H1 (cell line): Measurements from ENCODE around the gene SMC2. TPM values are rescaled to one million over a fixed set of nuclear protein-coding genes. Genes with fewer than 3 reads are reported as not detected.

Source experiments
- CTCF ChIA-PET: fragments of 300-600 bp; sonication (Branson Sonifier 250); formaldehyde crosslinking; loops from one replicate; lab custom pipeline; 2021; ENCODE audit not compliant: partially characterized antibody; lab: Charles Lee
- POLR2A ChIA-PET: fragments of 300-600 bp; sonication (Branson Sonifier 250); formaldehyde crosslinking; loops from one replicate; lab custom pipeline; 2021; ENCODE audit warnings: inconsistent platforms; ENCODE audit not compliant: partially characterized antibody; lab: Charles Lee
- DNase-seq, 2 experiments: peaks; one replicate each; pipeline versions ENCODE4 v3.0.0 to v3.0.0-alpha.2; 2010 to 2022; ENCODE audit warnings: low spot score in 2 of 2, low read depth in 1 of 2, mixed read lengths in 1 of 2
- FAIRE-seq: peaks from 2 replicates; lab custom pipeline; 2011; peaks lifted over from hg19 to GRCh38; lab: Jason Lieb, UNC
- H2AFZ ChIP-seq: 2 replicates; pipeline ENCODE4 v1.8.1; 2012; ENCODE audit warnings: low read length, inconsistent platforms
- H2AK5ac ChIP-seq: 2 replicates; pipeline ENCODE4 v1.6.1; 2013; ENCODE audit warnings: low read depth, low read length
- H2BK120ac ChIP-seq: replicated peaks from 2 replicates; pipeline ENCODE3; 2013; ENCODE audit warnings: low read depth, low read length, inconsistent platforms
- H2BK12ac ChIP-seq: 2 replicates; pipeline ENCODE4 v1.6.1; 2013; ENCODE audit warnings: low read depth, low read length
- H2BK15ac ChIP-seq: 2 replicates; pipeline ENCODE4 v1.6.1; 2013; ENCODE audit warnings: low read length
- H2BK20ac ChIP-seq: 2 replicates; pipeline ENCODE4 v1.6.1; 2013; ENCODE audit warnings: low read length
- H2BK5ac ChIP-seq: 2 replicates; pipeline ENCODE4 v1.6.1; 2013; ENCODE audit warnings: low read depth, low read length
- H3K14ac ChIP-seq: 2 replicates; pipeline ENCODE4 v1.6.1; 2013; ENCODE audit warnings: inconsistent platforms; ENCODE audit not compliant: insufficient read length
- H3K18ac ChIP-seq: 2 replicates; pipeline ENCODE4 v1.6.1; 2013; ENCODE audit warnings: low read length; ENCODE audit errors: extremely low read depth
- H3K23ac ChIP-seq: 2 replicates; pipeline ENCODE4 v1.6.1; 2013; ENCODE audit warnings: inconsistent platforms; ENCODE audit not compliant: insufficient read length
- H3K23me2 ChIP-seq: 2 replicates; pipeline ENCODE4 v1.6.1; 2013; ENCODE audit warnings: low read depth, low read length
- H3K27ac ChIP-seq: 2 replicates; pipeline ENCODE4 v1.6.1; 2011; ENCODE audit warnings: low read depth, low read length, inconsistent platforms
- H3K27me3 ChIP-seq, 4 experiments: replicated peaks in 1 of 4; 1 replicate in 1 of 4; 2 replicates in 3 of 4; pipeline versions ENCODE4 v1.6.1 to v1.8.1; 2011 to 2013; ENCODE audit warnings: low read length in 3 of 4, mild to moderate bottlenecking in 3 of 4, inconsistent platforms in 2 of 4, mixed read lengths in 2 of 4, moderate library complexity in 1 of 4; ENCODE audit not compliant: control insufficient read depth in 3 of 4, insufficient read depth in 3 of 4; ENCODE audit errors: extremely low read depth in 1 of 4
- H3K36me3 ChIP-seq, 4 experiments: 2 replicates each; pipeline versions ENCODE4 v1.6.1 to v1.8.1; 2011 to 2013; ENCODE audit warnings: mild to moderate bottlenecking in 4 of 4, low read length in 3 of 4, moderate library complexity in 2 of 4, control low read depth in 1 of 4, inconsistent platforms in 1 of 4; ENCODE audit not compliant: insufficient read depth in 4 of 4, control insufficient read depth in 2 of 4
- H3K4ac ChIP-seq: replicated peaks from 2 replicates; pipeline ENCODE3; 2013; ENCODE audit warnings: low read length, low read depth, mixed read lengths, inconsistent platforms; ENCODE audit not compliant: insufficient read length
- H3K4me1 ChIP-seq, 4 experiments: replicated peaks in 1 of 4; 1 replicate in 1 of 4; 2 replicates in 3 of 4; pipeline versions ENCODE4 v1.6.1 to v1.8.1; 2011 to 2013; ENCODE audit warnings: low read length in 3 of 4, inconsistent platforms in 2 of 4, mixed read lengths in 1 of 4; ENCODE audit not compliant: insufficient read depth in 4 of 4, control insufficient read depth in 3 of 4
- H3K4me2 ChIP-seq, 2 experiments: 2 replicates each; pipeline versions ENCODE4 v1.6.1 to v1.8.1; 2011 to 2013; ENCODE audit warnings: low read depth in 2 of 2, low read length in 2 of 2, control low read depth in 1 of 2, inconsistent platforms in 1 of 2, mild to moderate bottlenecking in 1 of 2; ENCODE audit not compliant: insufficient read depth in 1 of 2
- H3K4me3 ChIP-seq, 4 experiments: fragments of 200-600, 300-600 bp in 1 of 4; sonication (generic), shearing (Covaris generic), sonication (Bioruptor Twin) in 1 of 4; 2 replicates each; pipeline versions ENCODE4 v1.5.1 to v1.8.1; 2011 to 2016; ENCODE audit warnings: low read length in 4 of 4, low read depth in 3 of 4, control low read depth in 2 of 4, inconsistent platforms in 2 of 4, mild to moderate bottlenecking in 2 of 4, mixed read lengths in 1 of 4, moderate library complexity in 1 of 4; ENCODE audit not compliant: insufficient read depth in 2 of 4; ENCODE audit errors: extremely low read depth in 1 of 4
- H3K56ac ChIP-seq: replicated peaks from 2 replicates; pipeline ENCODE3; 2013; ENCODE audit warnings: low read depth, mild to moderate bottlenecking, mixed read lengths, low read length, inconsistent platforms; ENCODE audit not compliant: insufficient read length
- H3K79me1 ChIP-seq: 2 replicates; pipeline ENCODE4 v1.6.1; 2013; ENCODE audit warnings: low read depth, low read length, control low read depth
- H3K79me2 ChIP-seq, 2 experiments: 2 replicates each; pipeline versions ENCODE4 v1.6.1 to v1.8.1; 2012 to 2013; ENCODE audit warnings: low read length in 2 of 2, mild to moderate bottlenecking in 2 of 2, inconsistent platforms in 1 of 2; ENCODE audit not compliant: insufficient read depth in 2 of 2, control insufficient read depth in 1 of 2
- H3K9ac ChIP-seq, 4 experiments: replicated peaks in 1 of 4; 1 replicate in 1 of 4; 2 replicates in 3 of 4; pipeline versions ENCODE4 v1.6.1 to v1.8.1; 2011 to 2013; ENCODE audit warnings: low read depth in 3 of 4, low read length in 3 of 4, control low read depth in 2 of 4, mild to moderate bottlenecking in 2 of 4, moderate library complexity in 2 of 4, inconsistent platforms in 1 of 4; ENCODE audit errors: extremely low read depth in 1 of 4
- H3K9me3 ChIP-seq, 2 experiments: 2 replicates each; pipeline versions ENCODE4 v1.6.1 to v1.8.1; 2012 to 2013; ENCODE audit warnings: mild to moderate bottlenecking in 2 of 2, moderate library complexity in 2 of 2, control low read depth in 1 of 2, inconsistent platforms in 1 of 2, low read depth in 1 of 2, low read length in 1 of 2, mixed read lengths in 1 of 2; ENCODE audit not compliant: insufficient read depth in 2 of 2
- H4K20me1 ChIP-seq, 2 experiments: replicated peaks in 1 of 2; 2 replicates each; pipeline versions ENCODE3 to v1.8.1; 2011 to 2013; ENCODE audit warnings: inconsistent platforms in 2 of 2, low read length in 2 of 2, mild to moderate bottlenecking in 1 of 2; ENCODE audit not compliant: insufficient read depth in 2 of 2, control insufficient read depth in 1 of 2
- H4K5ac ChIP-seq: 2 replicates; pipeline ENCODE4 v1.6.1; 2013; ENCODE audit warnings: low read length, low read depth, mixed read lengths, inconsistent platforms; ENCODE audit not compliant: insufficient read length
- H4K8ac ChIP-seq: 2 replicates; pipeline ENCODE4 v1.8.0; 2013; ENCODE audit warnings: mild to moderate bottlenecking, moderate library complexity, low read length, inconsistent platforms; ENCODE audit not compliant: insufficient read depth; ENCODE audit errors: extremely low read depth
- H4K91ac ChIP-seq: replicated peaks from 2 replicates; pipeline ENCODE3; 2013; ENCODE audit warnings: low read length, mixed read lengths, inconsistent platforms; ENCODE audit not compliant: insufficient read length
- CBX5 ChIP-seq: fragments of 300-800, 300-1000 bp; sonication (generic); IDR thresholded peaks from 2 replicates; pipeline ENCODE4 v1.7.1; 2016; ENCODE audit warnings: antibody characterized with exemption, low read length, low read depth
- CTBP2 ChIP-seq: IDR thresholded peaks from 2 replicates; pipeline ENCODE4 v1.7.0; 2011; ENCODE audit warnings: borderline replicate concordance, mild to moderate bottlenecking, moderate library complexity, mixed read lengths, low read length; ENCODE audit not compliant: insufficient read depth, insufficient read length
- NRF1 ChIP-seq: IDR thresholded peaks from 2 replicates; pipeline ENCODE4 v1.6.1; 2011; ENCODE audit warnings: mild to moderate bottlenecking, low read depth, low read length, improper control_type of control experiment
- WGBS, 2 experiments: shearing (Covaris generic) in 1 of 2; methylation state at CpG; one replicate each; pipeline versions ENCODE4 v1.1.6 to v1.1.7; 2013 to 2015; ENCODE audit warnings: low lambda C conversion rate in 2 of 2, mixed read lengths in 2 of 2, inconsistent platforms in 1 of 2, low coverage in 1 of 2, missing lambda C conversion rate in 1 of 2; ENCODE audit not compliant: insufficient replicate concordance in 2 of 2, insufficient coverage in 1 of 2, insufficient read length in 1 of 2; ENCODE audit errors: extremely low coverage in 1 of 2, missing lambda C conversion rate in 1 of 2; 5-methylcytosine and 5-hydroxymethylcytosine counted together
- polyA plus RNA-seq, 7 experiments: library from polyadenylated mRNA; depleted of rRNA in 3 of 7; stranded (reverse) in 5 of 7; unstranded in 2 of 7; fragments of >200 nt in 5 of 7; fragments of 200-250 nt in 2 of 7; gene quantifications; 1 replicate in 5 of 7; 2 replicates in 1 of 7; 4 replicates in 1 of 7; pipeline versions ENCODE4 v1.2.1 to v1.2.3, GENCODE V29; 2011 to 2013; ENCODE audit warnings: missing spikeins in 2 of 7, mixed read lengths in 2 of 7
- total RNA-seq: library from RNA; stranded (reverse); fragmentation: NEBNext Ultra II Directional; extraction: Animal tissue kit (Norgen Biotek cat#: 25700); gene quantifications from 2 replicates; pipeline ENCODE4 v1.2.1, GENCODE V29; 2021
- TF ChIP-seq, protein P1 (sequence below): IDR thresholded peaks from 2 replicates; pipeline ENCODE4 v1.6.1; 2012; ENCODE audit warnings: inconsistent platforms

The SMC2 gene
- total and polyA plus RNA-seq, 2 of the 8 experiments (the other 6 are each of a cell fraction or from before 2014, with no cell fraction given), result 7.5 to 39.8 TPM

DNA sequence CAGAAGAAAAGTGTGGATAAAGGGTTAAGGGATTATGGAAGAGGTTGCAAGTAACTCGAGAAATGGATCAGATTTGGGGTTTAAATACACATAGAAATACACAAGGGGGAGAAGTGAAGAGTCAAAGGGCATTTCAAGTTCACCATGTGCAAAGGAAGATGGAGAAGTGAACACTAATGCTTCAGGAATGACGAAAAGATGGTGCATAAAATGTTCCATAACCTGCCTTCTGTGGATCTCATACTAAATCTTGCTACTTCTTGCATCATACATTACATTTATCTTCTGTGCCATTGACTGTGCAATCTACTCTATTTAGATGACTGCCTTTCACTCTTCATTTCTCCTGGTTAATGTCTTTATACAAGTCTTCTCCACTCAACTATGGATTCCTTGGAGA lies 5.7 kb upstream of the SMC2 start:
- Histone ChIP-seq H3K56ac (no peak overlapping the region), H3K4me3 (no peak overlapping the region), H3K9me3 (no peaks in the 10 kb centered on the region), H2AFZ (no peak overlapping the region), H2BK12ac (no peak overlapping the region), H3K4me2 (no peak overlapping the region), H2BK15ac (no peak overlapping the region)
- no peak for FAIRE-seq
- CTCF ChIA-PET, result no interaction called here
- TF ChIP-seq, protein P1, sequence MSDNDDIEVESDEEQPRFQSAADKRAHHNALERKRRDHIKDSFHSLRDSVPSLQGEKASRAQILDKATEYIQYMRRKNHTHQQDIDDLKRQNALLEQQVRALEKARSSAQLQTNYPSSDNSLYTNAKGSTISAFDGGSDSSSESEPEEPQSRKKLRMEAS, result no peak
- TF ChIP-seq CTBP2 (no peak), CBX5 (no peak), NRF1 (no peak)
- TF ChIP-seq, all 59 proteins: peak for 0
- H3K4ac ChIP-seq, result no peak overlapping the region
- POLR2A ChIA-PET, result no interaction called here
- no peak overlapping the region for H2BK5ac ChIP-seq
- H3K4me1 ChIP-seq, result peaks cover 0 to 3% (median 2%) of the 10 kb centered on the region in 4 experiments; a peak in 3 of 7 replicates
- H3K79me2 ChIP-seq, result peaks cover 0 to 9% of the 10 kb centered on the region in 2 experiments; a peak in 2 of 4 replicates
- no peak overlapping the region for H4K5ac ChIP-seq
- H3K9ac ChIP-seq, result no peak overlapping the region
- no peaks in the 10 kb centered on the region for H4K20me1 ChIP-seq
- H3K23me2 ChIP-seq, result no peaks in the 10 kb centered on the region
- H3K36me3 ChIP-seq, result no peaks in the 10 kb centered on the region
- no peak for DNase-seq
- H3K79me1 ChIP-seq, result 0 out of 2 replicates have a peak, but pooled peaks cover 3% of the 10 kb centered on the region
- H2AK5ac ChIP-seq, result no peak overlapping the region
- WGBS, 2 experiments, result 70% methylated on average over 2 of the region's 2 CpGs; no CpG with 5 or more reads in 1 of the 2 experiments
- H3K23ac ChIP-seq, result no peak overlapping the region
- no peaks in the 10 kb centered on the region for H3K27me3 ChIP-seq
- no peak overlapping the region for H3K18ac ChIP-seq
- no peak overlapping the region for H2BK120ac ChIP-seq
- H4K8ac ChIP-seq, result no peak overlapping the region
- no peak overlapping the region for H4K91ac ChIP-seq
- no peak overlapping the region for H2BK20ac ChIP-seq
- H3K14ac ChIP-seq, result no peak overlapping the region
- H3K27ac ChIP-seq, result no peak overlapping the region
